Activated CD8-positive, alpha-beta T cell treated with anti-CD3 and anti-CD28 coated beads for 36 hours (primary cell): ENCODE data around the gene PCSK5. TPM values are rescaled to one million over a fixed set of nuclear protein-coding genes. Genes with fewer than 3 reads are reported as not detected.
"Not testable (repeated sequence)": the region's sequence is repeated elsewhere in the genome, so short reads cannot be mapped to it uniquely, and the experiment has no call there.

Experiments used
- ATAC-seq: fragments of 200-7000 bp; cut with Tn5 transposase; one replicate; pipeline ENCODE4 v1.10.0; 2021; ENCODE audit warnings: mild to moderate bottlenecking, moderate library complexity
- CTCF ChIA-PET: fragments of 350-600 bp; sonication (Branson Sonifier 250); formaldehyde crosslinking; loops from one replicate; lab custom pipeline; 2021; ENCODE audit warnings: antibody characterized with exemption; lab: Charles Lee
- POLR2A ChIA-PET: fragments of 350-600 bp; sonication (Branson Sonifier 250); formaldehyde crosslinking; loops from one replicate; lab custom pipeline; 2021; ENCODE audit warnings: antibody characterized with exemption; lab: Charles Lee
- DNase-seq: peaks from one replicate; pipeline ENCODE4 v3.0.0-alpha.2; 2020
- H3K27ac Mint-ChIP-seq: one replicate; pipeline ENCODE4 v1.8.0; 2021; ENCODE audit warnings: mild to moderate bottlenecking, mixed read lengths
- H3K27me3 Mint-ChIP-seq: one replicate; pipeline ENCODE4 v1.8.0; 2021; ENCODE audit warnings: mixed read lengths
- H3K36me3 Mint-ChIP-seq: one replicate; pipeline ENCODE4 v1.8.0; 2021; ENCODE audit warnings: low read depth, mixed read lengths
- H3K4me1 Mint-ChIP-seq: one replicate; pipeline ENCODE4 v1.8.0; 2021; ENCODE audit warnings: low read depth, mixed read lengths
- H3K4me3 Mint-ChIP-seq: one replicate; pipeline ENCODE4 v1.8.0; 2021; ENCODE audit warnings: mild to moderate bottlenecking, moderate library complexity, mixed read lengths
- H3K9me3 Mint-ChIP-seq: one replicate; pipeline ENCODE4 v1.8.0; 2021; ENCODE audit warnings: mixed read lengths
- intact Hi-C: fragments of 100-400 bp; cut with micrococcal nuclease; formaldehyde crosslinking; loops from one replicate; pipeline ENCODE4 v1.10.0; 2022
- total RNA-seq, 2 experiments: library from RNA; stranded (reverse); gene quantifications; one replicate each; pipeline ENCODE4 v1.2.3, GENCODE V29; 2021
- TF ChIP-seq, protein P1 (sequence below): fragments of 200-600 bp; IDR thresholded peaks from one replicate; pipeline ENCODE4 v1.8.0; 2022; ENCODE audit warnings: antibody characterized with exemption, mild to moderate bottlenecking

PCSK5 gene
- total RNA-seq, 2 experiments from 2014 or later = 4.7 to 5.2 TPM

DNA sequence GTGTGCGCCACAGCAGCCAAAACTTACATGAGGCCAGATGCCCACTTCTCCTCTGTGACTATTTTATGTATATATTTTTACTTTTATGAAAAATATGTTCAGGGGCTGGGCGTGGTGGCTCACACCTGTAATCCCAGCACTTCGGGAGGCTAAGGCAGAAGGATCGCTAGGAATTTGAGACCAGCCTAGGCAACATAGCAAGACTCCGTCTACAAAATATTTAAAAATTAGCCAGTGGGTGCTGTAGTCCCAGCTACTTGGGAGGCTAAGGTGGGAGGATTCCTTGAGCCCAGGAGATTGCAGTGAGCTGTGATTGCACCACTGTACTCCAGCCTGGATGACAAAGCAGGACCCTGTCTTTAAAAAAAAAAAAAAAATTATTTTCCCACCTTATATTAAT lies 420.5 kb downstream of the PCSK5 start:
- H3K9me3 Mint-ChIP-seq = no peaks in the 10 kb centered on the region
- DNase-seq (no peak), ATAC-seq (no peak)
- H3K27me3 Mint-ChIP-seq = peaks cover 7% of the 10 kb centered on the region
- POLR2A ChIA-PET = no interaction called here
- no peak overlapping the region for H3K4me3 Mint-ChIP-seq
- TF ChIP-seq, protein P1, sequence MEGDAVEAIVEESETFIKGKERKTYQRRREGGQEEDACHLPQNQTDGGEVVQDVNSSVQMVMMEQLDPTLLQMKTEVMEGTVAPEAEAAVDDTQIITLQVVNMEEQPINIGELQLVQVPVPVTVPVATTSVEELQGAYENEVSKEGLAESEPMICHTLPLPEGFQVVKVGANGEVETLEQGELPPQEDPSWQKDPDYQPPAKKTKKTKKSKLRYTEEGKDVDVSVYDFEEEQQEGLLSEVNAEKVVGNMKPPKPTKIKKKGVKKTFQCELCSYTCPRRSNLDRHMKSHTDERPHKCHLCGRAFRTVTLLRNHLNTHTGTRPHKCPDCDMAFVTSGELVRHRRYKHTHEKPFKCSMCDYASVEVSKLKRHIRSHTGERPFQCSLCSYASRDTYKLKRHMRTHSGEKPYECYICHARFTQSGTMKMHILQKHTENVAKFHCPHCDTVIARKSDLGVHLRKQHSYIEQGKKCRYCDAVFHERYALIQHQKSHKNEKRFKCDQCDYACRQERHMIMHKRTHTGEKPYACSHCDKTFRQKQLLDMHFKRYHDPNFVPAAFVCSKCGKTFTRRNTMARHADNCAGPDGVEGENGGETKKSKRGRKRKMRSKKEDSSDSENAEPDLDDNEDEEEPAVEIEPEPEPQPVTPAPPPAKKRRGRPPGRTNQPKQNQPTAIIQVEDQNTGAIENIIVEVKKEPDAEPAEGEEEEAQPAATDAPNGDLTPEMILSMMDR = no peak
- CTCF ChIA-PET = no interaction called here
- H3K27ac Mint-ChIP-seq = no peak overlapping the region
- intact Hi-C loops = no loop called here
- no peaks in the 10 kb centered on the region for H3K4me1 Mint-ChIP-seq
- H3K36me3 Mint-ChIP-seq = no peaks in the 10 kb centered on the region

DNA sequence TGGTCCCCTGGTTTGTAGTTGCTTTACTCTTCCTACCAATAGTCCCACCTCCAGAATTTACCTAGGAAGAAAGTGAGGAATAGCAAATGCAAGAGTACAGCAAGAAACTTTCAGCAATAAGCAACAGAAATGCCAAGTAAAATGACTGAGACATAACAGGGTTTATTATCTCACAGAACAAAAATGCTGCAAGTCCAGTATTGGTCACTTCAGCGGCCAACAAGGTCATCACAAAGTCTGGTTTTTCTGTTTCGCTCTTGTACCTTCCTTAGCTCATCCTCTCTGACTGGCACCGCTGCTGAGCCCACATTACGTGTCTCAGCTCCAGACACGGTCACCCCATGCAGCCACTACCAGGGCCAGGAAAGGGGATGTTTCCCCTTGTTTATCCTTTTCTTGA lies 421.1 kb downstream of the PCSK5 start:
- H3K9me3 Mint-ChIP-seq = no peaks in the 10 kb centered on the region

DNA sequence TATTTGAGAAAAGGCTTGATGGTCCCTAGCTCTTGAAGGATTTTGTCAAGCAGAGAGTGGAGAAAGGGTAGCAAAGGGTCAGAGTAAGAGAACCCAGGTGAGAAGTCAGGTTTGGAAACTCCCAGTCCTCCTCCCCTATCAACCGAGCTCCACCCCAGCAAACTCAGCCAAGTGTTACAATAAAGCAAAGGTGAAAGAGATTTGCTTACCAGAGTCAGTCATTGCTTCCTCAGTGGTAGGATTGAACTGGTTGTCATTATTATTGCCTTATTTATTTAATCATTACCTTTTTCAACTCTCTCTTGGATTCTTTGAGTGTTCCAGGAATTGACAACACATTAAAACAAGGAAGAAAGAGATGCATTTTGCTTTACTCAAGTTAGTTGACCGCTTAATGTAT lies 423.3 kb downstream of the PCSK5 start:
- H3K27ac Mint-ChIP-seq = no peak overlapping the region
- no peaks in the 10 kb centered on the region for H3K4me1 Mint-ChIP-seq
- H3K4me3 Mint-ChIP-seq = no peak overlapping the region
- peaks cover 1% of the 10 kb centered on the region for H3K27me3 Mint-ChIP-seq
- intact Hi-C loops = no loop called here
- TF ChIP-seq, protein P1 = no peak
- DNase-seq (no peak), ATAC-seq (no peak)
- ChIA-PET CTCF (interaction anchor here (0.9 to 1.3 kb wide), 3 partner anchors 10 to 23 kb away, joined by 3 to 4 read pairs (median 3); no protein-coding TSS in a partner anchor), POLR2A (interaction anchor here (0.6 kb wide), 1 partner anchor 1685 kb away, joined by 3 read pairs; no protein-coding TSS in a partner anchor)
- no peaks in the 10 kb centered on the region for H3K36me3 Mint-ChIP-seq
- no peaks in the 10 kb centered on the region for H3K9me3 Mint-ChIP-seq

More for the DNA sequence above, 421.1 kb downstream of the PCSK5 start:
- TF ChIP-seq, protein P1 = no peak
- Mint-ChIP-seq H3K4me1 (no peaks in the 10 kb centered on the region), H3K36me3 (no peaks in the 10 kb centered on the region), H3K4me3 (no peak overlapping the region), H3K27me3 (peaks cover 7% of the 10 kb centered on the region), H3K27ac (no peak overlapping the region)
- intact Hi-C loops = no loop called here
- ChIA-PET POLR2A (no interaction called here), CTCF (no interaction called here)
- DNase-seq (no peak), ATAC-seq (no peak)

DNA sequence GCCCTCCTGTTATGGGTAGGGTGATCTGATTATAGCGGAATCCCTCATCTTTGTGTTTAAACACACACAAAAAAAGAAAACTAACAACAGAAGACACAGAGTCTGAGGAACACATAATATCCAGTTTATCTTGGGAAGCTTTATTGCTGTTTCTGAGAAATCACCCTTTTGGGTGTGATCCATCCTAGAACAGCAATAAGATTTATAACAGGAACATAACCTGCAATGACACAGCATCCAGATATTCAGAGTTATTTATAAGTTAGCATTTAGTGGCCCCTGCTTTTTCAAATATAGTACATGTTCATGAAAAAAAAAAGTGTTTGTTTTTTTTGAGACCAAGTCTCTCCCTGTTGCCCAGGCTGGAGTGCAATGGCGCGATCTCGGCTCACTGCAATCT lies 423.8 kb downstream of the PCSK5 start:
- H3K4me3 Mint-ChIP-seq = no peak overlapping the region
- intact Hi-C loops = no loop called here
- TF ChIP-seq, protein P1 = no peak
- no peaks in the 10 kb centered on the region for H3K36me3 Mint-ChIP-seq
- DNase-seq (no peak), ATAC-seq (no peak)
- CTCF ChIA-PET = no interaction called here
- no peak overlapping the region for H3K27ac Mint-ChIP-seq
- H3K4me1 Mint-ChIP-seq = no peaks in the 10 kb centered on the region
- POLR2A ChIA-PET = no interaction called here
- peaks cover 1% of the 10 kb centered on the region for H3K27me3 Mint-ChIP-seq
- no peaks in the 10 kb centered on the region for H3K9me3 Mint-ChIP-seq

DNA sequence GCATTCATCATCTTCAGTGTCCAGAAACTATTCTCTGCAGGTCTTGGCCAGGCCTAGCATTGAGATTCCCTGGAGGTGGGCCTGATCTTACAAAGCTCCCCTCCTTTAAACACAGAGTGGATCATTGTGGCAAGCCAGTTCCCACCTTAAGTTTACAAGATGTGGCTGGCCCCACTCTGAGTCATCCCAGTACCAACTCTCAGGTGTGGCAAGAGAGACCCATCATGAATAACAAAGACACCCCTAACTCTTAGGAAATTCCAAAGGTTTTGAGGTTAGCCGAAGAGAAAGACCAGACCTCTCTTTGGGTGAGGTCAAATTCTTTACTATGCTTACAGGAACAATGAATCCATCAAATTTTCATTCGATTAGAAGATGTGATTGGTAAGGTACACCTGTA lies 425.6 kb downstream of the PCSK5 start:
- DNase-seq (no peak), ATAC-seq (no peak)
- ChIA-PET CTCF (no interaction called here), POLR2A (interaction anchor here (0.6 kb wide), 1 partner anchor 114 kb away, joined by 4 read pairs; no protein-coding TSS in a partner anchor)
- Mint-ChIP-seq H3K4me3 (no peak overlapping the region), H3K27ac (no peak overlapping the region), H3K27me3 (no peaks in the 10 kb centered on the region), H3K4me1 (no peaks in the 10 kb centered on the region), H3K9me3 (no peaks in the 10 kb centered on the region), H3K36me3 (no peaks in the 10 kb centered on the region)
- TF ChIP-seq, protein P1 = no peak
- intact Hi-C loops = no loop called here

DNA sequence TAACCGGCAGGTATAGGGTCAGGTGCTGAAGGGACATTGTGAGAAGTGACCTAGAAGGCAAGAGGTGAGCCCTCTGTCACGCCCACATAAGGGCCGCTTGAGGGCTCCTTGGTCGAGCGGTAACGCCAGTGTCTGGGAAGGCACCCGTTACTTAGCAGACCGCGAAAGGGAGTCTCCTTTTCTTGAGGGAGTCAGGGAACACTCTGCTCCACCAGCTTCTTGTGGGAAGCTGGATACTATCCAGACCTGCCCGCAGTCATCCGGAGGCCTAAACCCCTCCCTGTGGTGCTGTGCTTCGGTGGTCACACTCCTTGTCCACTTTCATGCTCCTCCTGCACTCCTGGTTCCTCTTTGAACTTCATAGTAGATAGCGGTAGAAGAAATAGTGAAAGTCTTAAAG lies 429.0 kb downstream of the PCSK5 start:
- POLR2A ChIA-PET, H3K4me3 Mint-ChIP-seq, DNase-seq, H3K27ac Mint-ChIP-seq, H3K27me3 Mint-ChIP-seq, H3K9me3 Mint-ChIP-seq, H3K36me3 Mint-ChIP-seq, CTCF ChIA-PET, ATAC-seq, intact Hi-C loops, H3K4me1 Mint-ChIP-seq: not testable (repeated sequence)
